GM18520 (cell line): ENCODE data around the gene OAT.

Experiments
- ATAC-seq: cut with Tn5 transposase; IDR thresholded peaks from one replicate; pipeline ENCODE4 v1.9.1; 2021; ENCODE audit not compliant: unreplicated experiment

The OAT gene

GRCh38 chr10:124356701-124357560 lies 61.8 kb downstream of the OAT start:
- no peak for ATAC-seq

- no peak for ATAC-seq
Measured at GRCh38 chr10:124354411-124355382, 64.0 kb downstream of the OAT start.

DNA sequence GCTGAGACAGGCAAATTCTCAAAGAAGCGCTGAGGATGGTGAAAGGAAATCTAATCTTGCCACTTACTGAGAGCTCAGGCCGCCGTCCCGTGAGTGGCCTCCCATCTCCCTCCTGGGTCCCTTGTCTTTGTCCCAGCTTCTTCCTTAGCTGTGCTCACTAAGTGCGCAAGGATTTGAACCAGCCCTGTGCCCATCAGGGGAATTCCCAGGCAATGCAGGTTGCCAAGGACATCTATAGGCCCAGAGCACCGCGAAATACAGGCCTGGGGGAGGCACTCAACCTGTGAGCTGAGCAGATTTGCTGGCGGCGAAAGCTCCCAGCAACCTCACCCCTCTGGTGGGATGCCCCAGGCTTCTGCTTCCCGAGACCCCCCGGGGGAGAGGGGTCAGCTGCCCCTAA lies 64.8 kb downstream of the OAT start:
- ATAC-seq = no peak

DNA sequence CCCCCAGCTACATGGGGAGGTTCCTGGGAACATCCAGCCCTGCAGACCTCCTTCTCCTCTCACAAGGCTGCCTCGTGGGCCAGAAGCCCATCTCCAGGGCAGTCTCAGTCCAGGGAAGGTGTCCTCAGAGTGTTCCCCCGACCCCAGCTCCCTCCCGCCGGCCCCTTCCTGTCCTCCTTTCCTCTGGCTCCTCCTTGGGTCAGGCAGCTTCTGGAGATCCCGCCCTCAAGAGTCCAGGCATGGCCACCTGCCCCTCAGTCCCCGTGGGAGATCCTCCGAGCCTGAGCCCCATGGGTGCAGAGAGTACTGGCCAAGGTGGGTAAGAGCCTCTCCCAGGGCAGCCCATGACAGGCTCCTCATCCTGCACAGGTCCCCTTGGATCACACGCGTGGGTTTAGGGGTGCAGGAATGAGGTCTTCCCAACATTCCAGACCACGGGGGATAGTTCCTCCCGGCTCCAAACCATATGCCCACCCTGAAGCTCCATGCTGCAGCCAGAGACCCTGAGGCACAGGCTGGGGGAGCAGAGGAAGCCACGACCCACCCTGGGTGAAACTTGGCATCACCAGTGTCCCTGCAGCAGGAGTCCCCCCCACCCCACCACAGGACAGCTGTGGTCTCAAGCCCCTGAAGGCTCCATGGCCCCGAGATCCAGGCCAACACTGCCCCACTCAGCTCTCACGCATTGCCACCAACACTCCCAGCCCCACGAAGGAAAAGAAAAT lies 65.5 kb downstream of the OAT start:
- no peak for ATAC-seq

- ATAC-seq = no peak
Measured at GRCh38 chr10:124351481-124352220, 67.1 kb downstream of the OAT start.

GRCh38 chr10:124350806-124351205 lies 67.9 kb downstream of the OAT start:
- ATAC-seq = no peak

DNA sequence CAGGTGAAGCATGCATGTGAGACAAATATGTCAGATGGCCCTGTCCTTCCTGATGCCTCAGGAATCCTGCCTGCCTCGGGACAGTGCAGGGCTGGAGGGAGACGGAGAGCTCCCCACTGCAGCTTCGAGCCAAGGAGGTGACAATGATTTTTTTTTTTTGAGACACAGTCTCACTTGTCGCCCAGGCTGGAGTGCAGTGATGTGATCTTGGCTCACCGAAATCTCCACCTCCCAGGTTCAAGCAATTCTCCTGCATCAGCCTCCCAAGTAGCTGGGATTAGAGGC lies 68.8 kb downstream of the OAT start:
- no peak for ATAC-seq

GRCh38 chr10:124349231-124349995 lies 69.3 kb downstream of the OAT start:
- no peak for ATAC-seq

GRCh38 chr10:124348801-124349200 lies 69.9 kb downstream of the OAT start:
- ATAC-seq = no peak

- no peak for ATAC-seq
Measured at GRCh38 chr10:124347956-124348355, 70.8 kb downstream of the OAT start.
